PFSK-1 (cell line): ENCODE measurements around the gene SNX33.

Experiments used
- FOXP2 ChIP-seq: optimal IDR thresholded peaks from 2 replicates; pipeline ENCODE3; 2011; ENCODE audit warnings: borderline replicate concordance, control low read depth, inconsistent platforms; ENCODE audit not compliant: insufficient read depth; ENCODE audit errors: extremely low read length, extremely low read depth
- POLR2AphosphoS5 ChIP-seq: IDR thresholded peaks from 2 replicates; pipeline ENCODE4 v1.6.1; 2012; ENCODE audit warnings: low read depth, mild to moderate bottlenecking, control low read depth, low read length, moderate library complexity
- SIN3A ChIP-seq: IDR thresholded peaks from 2 replicates; pipeline ENCODE4 v1.6.1; 2012; ENCODE audit warnings: mild to moderate bottlenecking, low read length, moderate library complexity, borderline replicate concordance; ENCODE audit not compliant: insufficient read depth
- TAF1 ChIP-seq: IDR thresholded peaks from 2 replicates; pipeline ENCODE4 v1.6.1; 2012; ENCODE audit warnings: low read length, control low read depth, borderline replicate concordance; ENCODE audit not compliant: insufficient read depth
- TF ChIP-seq, protein P1 (sequence below), 2 experiments: IDR thresholded peaks; 2 replicates each; pipeline versions ENCODE4 v1.6.1 to v1.8.0; 2011 to 2012; ENCODE audit warnings: low read depth in 2 of 2, low read length in 2 of 2, control low read depth in 1 of 2, inconsistent platforms in 1 of 2, mild to moderate bottlenecking in 1 of 2, moderate library complexity in 1 of 2; ENCODE audit not compliant: insufficient read depth in 1 of 2

The SNX33 gene

DNA sequence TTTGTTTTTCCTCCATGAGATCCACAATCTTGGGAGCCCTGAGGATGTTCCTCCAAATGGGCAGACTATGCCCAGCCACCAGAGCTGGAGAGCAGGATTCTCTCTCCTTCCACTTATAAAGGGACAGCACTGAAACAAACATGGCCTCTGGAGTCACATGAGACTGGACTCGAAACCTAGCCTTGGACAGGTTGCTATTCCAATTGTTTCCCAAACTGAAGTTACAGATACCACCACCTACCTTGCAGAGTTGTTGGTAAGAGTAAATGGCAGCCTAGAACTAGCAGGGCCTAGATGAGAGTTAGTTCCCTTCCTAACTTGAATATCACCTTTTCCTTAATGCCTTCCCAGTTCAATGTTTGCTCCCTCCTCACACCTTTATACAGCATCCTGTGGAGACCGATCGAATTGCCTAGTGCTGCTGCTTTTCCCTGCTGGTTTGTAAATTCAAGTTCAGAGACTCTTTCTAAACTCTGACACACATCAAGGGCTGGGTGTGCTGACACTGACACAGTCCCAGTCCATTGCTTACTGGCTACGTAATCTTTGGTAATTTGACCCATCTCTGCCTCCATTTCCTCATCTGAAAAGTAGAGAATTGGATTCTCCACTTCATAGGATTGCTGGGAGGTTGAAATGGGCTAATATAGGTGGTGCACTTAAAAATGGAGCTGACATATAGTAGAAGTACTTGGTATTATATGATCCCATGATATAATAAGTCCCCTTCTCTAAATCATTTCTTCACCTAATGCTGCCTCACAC is 10.3 kb upstream of the SNX33 start:
- TF ChIP-seq FOXP2 (no peak), TAF1 (no peak), SIN3A (no peak), POLR2AphosphoS5 (no peak)
- TF ChIP-seq, protein P1, sequence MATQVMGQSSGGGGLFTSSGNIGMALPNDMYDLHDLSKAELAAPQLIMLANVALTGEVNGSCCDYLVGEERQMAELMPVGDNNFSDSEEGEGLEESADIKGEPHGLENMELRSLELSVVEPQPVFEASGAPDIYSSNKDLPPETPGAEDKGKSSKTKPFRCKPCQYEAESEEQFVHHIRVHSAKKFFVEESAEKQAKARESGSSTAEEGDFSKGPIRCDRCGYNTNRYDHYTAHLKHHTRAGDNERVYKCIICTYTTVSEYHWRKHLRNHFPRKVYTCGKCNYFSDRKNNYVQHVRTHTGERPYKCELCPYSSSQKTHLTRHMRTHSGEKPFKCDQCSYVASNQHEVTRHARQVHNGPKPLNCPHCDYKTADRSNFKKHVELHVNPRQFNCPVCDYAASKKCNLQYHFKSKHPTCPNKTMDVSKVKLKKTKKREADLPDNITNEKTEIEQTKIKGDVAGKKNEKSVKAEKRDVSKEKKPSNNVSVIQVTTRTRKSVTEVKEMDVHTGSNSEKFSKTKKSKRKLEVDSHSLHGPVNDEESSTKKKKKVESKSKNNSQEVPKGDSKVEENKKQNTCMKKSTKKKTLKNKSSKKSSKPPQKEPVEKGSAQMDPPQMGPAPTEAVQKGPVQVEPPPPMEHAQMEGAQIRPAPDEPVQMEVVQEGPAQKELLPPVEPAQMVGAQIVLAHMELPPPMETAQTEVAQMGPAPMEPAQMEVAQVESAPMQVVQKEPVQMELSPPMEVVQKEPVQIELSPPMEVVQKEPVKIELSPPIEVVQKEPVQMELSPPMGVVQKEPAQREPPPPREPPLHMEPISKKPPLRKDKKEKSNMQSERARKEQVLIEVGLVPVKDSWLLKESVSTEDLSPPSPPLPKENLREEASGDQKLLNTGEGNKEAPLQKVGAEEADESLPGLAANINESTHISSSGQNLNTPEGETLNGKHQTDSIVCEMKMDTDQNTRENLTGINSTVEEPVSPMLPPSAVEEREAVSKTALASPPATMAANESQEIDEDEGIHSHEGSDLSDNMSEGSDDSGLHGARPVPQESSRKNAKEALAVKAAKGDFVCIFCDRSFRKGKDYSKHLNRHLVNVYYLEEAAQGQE (IDR thresholded peaks at IDR 0.05; ENCODE audit: insufficient read depth in 1 of 2, low read depth in 2 of 2, low read length in 2 of 2), result no peak

DNA sequence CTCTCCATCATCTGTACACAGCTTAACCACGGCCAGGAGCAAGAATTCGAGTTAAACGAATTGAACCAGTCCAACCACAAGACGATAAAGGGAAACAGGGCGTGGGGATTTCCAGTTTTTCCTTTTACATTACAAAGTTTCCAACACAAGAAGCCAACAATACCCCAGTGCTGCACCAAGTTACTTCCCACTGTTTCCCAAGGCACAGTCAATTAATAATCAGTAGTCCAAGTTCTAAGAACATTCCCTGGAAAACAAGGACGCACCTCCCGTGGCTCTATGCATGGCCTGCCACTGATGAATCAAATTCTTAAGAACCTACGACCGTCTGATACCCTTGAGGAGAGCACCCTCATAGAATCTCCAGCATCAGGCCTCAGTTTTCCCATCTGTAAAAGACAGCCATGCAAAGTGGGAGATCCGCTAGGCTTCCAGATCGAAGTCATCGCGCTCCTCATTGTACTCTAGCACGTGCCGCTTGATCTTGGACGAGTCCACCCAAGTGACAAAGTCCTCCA is 8.5 kb upstream of the SNX33 start:
- TF ChIP-seq, protein P1 (IDR thresholded peaks at IDR 0.05; ENCODE audit: insufficient read depth in 1 of 2, low read depth in 2 of 2, low read length in 2 of 2), result no peak
- TF ChIP-seq SIN3A (no peak), TAF1 (no peak), FOXP2 (no peak), POLR2AphosphoS5 (no peak)

DNA sequence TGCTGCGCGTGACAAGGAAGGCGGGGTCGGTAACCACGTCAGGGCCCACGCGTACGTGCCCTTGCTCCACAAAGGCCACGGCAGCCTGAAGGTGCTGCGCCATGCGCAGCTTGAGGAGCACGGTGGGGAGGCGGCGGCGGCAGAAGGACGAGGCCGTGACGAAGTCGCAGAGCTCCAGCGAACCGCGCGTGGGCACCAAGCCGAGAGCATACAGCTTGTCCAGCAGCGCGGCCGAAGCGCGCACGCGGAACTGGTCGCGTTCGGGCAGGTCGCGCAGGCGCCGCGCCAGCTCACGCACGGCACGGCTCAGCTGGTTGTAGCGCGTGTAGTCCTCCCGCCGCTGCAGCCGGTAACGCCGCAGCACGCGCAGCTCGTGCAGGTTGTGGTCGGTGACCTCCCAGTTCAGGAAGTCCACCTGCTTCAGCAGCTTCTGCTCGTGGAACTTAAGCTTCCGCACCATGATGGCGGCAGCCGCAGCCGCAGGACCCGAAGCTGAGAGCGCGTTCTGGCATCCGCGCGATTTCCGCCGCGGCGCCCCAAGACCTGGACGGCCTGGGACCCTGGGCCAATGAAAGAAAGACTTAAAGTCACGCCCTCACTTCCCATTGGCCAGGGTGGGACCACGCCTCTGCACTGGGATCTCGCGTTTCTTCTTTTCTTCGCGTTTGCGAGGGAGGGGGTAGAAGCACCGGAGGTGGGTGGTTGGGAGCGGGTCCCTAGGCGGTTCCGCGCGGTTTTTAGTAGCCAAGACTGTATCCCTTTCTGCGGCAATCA is 7.8 kb upstream of the SNX33 start, which contains the start of gene IMP3:
TSS of gene IMP3 (minus strand) at position 516 of the 774 bp plus-strand sequence. CDS start at position 460, 56 bp downstream.
- TF ChIP-seq FOXP2 (peak; percentile 63), TAF1 (peak; percentile 93), POLR2AphosphoS5 (peak; percentile 96), SIN3A (peak; percentile 48; the same call in 1 of the 2 replicates)
- TF ChIP-seq, protein P1 (IDR thresholded peaks at IDR 0.05; ENCODE audit: insufficient read depth in 1 of 2, low read depth in 2 of 2, low read length in 2 of 2), result peak; percentile 27 to 60; a peak in 2 of 4 replicates

DNA sequence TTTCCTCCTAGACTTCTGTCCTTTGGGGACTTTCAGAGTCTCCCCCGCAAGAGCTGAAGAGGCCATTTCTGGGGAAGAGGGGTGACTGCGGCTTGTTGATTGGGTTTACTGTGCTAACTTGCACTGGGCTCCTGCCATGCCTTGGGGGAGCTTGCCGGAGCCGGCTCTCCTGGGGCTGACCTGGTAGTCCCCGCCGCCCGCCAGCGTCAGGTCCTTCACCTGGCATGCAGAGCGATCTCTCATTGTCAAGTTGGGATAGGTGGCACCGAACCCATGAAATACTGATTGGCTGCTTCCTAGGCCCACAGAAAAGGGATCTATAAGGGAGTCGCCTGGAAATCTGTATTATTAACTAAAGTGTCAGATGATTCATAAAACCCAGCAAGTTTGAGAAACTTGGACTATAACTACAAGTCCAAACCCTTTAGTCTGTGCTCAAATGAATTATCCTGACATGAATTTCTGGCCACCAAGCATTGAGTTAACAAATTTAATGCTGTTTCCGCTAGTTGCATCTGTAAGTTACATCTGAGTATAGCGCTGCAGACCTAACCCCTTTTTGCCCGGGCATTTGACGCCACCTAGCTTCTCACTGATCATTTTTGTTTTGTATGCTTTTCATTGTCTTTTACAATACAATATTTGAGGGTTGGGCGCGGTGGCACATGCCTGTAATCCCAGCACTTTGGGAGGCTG is 7.1 kb upstream of the SNX33 start:
- TF ChIP-seq TAF1 (no peak), POLR2AphosphoS5 (no peak), SIN3A (no peak), FOXP2 (no peak)
- TF ChIP-seq, protein P1 (IDR thresholded peaks at IDR 0.05; ENCODE audit: insufficient read depth in 1 of 2, low read depth in 2 of 2, low read length in 2 of 2), result no peak
